HTERT RPE-1 (cell line): ENCODE results near the gene CD14.
"Not testable (repeated sequence)": the region's sequence is repeated elsewhere in the genome, so short reads cannot be mapped to it uniquely, and the experiment has no call there.

Source experiments
- in situ Hi-C: fragments of 300-500 bp; cut with MboI; formaldehyde crosslinking; loops from 4 replicates; pipeline ENCODE4 v1.14.3; 2020; ENCODE audit warnings: low sequenced_read_pairs

CD14 gene

GRCh38 chr5:140633021-140633471 is at the start of gene CD14:
TSS of gene CD14 (minus strand) at chr5:140633175. CDS start at chr5:140633071, 104 bp downstream.
- in situ Hi-C loops: no loop called here

- in situ Hi-C loops: no loop called here
Observed at GRCh38 chr5:140678993-140679392, 46.0 kb upstream of the CD14 start.

GRCh38 chr5:140677947-140678346 is 45.0 kb upstream of the CD14 start:
- in situ Hi-C loops: no loop called here

GRCh38 chr5:140674629-140675028 is 41.7 kb upstream of the CD14 start:
- in situ Hi-C loops: no loop called here

GRCh38 chr5:140674211-140674610 is 41.2 kb upstream of the CD14 start:
- in situ Hi-C loops: no loop called here

GRCh38 chr5:140673187-140673976 is 40.4 kb upstream of the CD14 start, which contains the start of gene DND1:
TSS of gene DND1 (minus strand) at chr5:140673576. CDS start at chr5:140673542, 34 bp downstream.
- in situ Hi-C loops: no loop called here

- in situ Hi-C loops: no loop called here
Observed at GRCh38 chr5:140672455-140673186, 39.6 kb upstream of the CD14 start.

- in situ Hi-C loops: no loop called here
Observed at GRCh38 chr5:140671472-140672125, 38.6 kb upstream of the CD14 start.

GRCh38 chr5:140671035-140671434 is 38.1 kb upstream of the CD14 start:
- in situ Hi-C loops: not testable (repeated sequence)

GRCh38 chr5:140664359-140665119 is 31.6 kb upstream of the CD14 start, which contains the start of gene WDR55:
TSS of gene WDR55 (plus strand) at chr5:140664904. CDS start at chr5:140664913, 9 bp downstream.
- in situ Hi-C loops: no loop called here

- in situ Hi-C loops: no loop called here
Observed at GRCh38 chr5:140664030-140664358, 31.0 kb upstream of the CD14 start.

GRCh38 chr5:140660371-140660770 is 27.4 kb upstream of the CD14 start:
- in situ Hi-C loops: not testable (repeated sequence)

- in situ Hi-C loops: no loop called here
Observed at GRCh38 chr5:140658870-140659269, 25.9 kb upstream of the CD14 start.

GRCh38 chr5:140647042-140647419 is 14.1 kb upstream of the CD14 start:
- in situ Hi-C loops: no loop called here

GRCh38 chr5:140642718-140643117 is 9.7 kb upstream of the CD14 start:
- in situ Hi-C loops: no loop called here

- in situ Hi-C loops: no loop called here
Observed at GRCh38 chr5:140641716-140642115, 8.7 kb upstream of the CD14 start.

- in situ Hi-C loops: no loop called here
Observed at GRCh38 chr5:140639148-140639981, 6.4 kb upstream of the CD14 start, which contains the start of gene TMCO6. TSS of gene TMCO6 (plus strand) at chr5:140639451. CDS start at chr5:140639528, 77 bp downstream.

GRCh38 chr5:140638898-140639147 is 5.8 kb upstream of the CD14 start:
- in situ Hi-C loops: not testable (repeated sequence)

- in situ Hi-C loops: no loop called here
Observed at GRCh38 chr5:140637371-140638100, 4.6 kb upstream of the CD14 start.
